H1 (cell line): ENCODE measurements around the gene TSPEAR. TPM values are rescaled to one million over a fixed set of nuclear protein-coding genes. Genes with fewer than 3 reads are reported as not detected.

Experiments
- CBX8 ChIP-seq: fragments of 300-800, 300-1000 bp; sonication (generic); IDR thresholded peaks from 2 replicates; pipeline ENCODE4 v1.7.1; 2016; ENCODE audit warnings: low read depth, low read length, borderline replicate concordance
- NANOG ChIP-seq: IDR thresholded peaks from 2 replicates; pipeline ENCODE4 v1.6.1; 2011; ENCODE audit warnings: low read length, low read depth, mild to moderate bottlenecking, inconsistent platforms; ENCODE audit not compliant: insufficient read depth, poor library complexity, severe bottlenecking
- SRF ChIP-seq: IDR thresholded peaks from 2 replicates; pipeline ENCODE4 v1.6.1; 2011; ENCODE audit warnings: mild to moderate bottlenecking, low read depth, low read length, moderate library complexity
- TEAD4 ChIP-seq: IDR thresholded peaks from 2 replicates; pipeline ENCODE4 v1.6.1; 2012; ENCODE audit warnings: low read depth, low read length, inconsistent platforms, mixed read lengths
- polyA plus RNA-seq, 7 experiments: library from polyadenylated mRNA; depleted of rRNA in 3 of 7; stranded (reverse) in 5 of 7; unstranded in 2 of 7; fragments of >200 nt in 5 of 7; fragments of 200-250 nt in 2 of 7; gene quantifications; 1 replicate in 5 of 7; 2 replicates in 1 of 7; 4 replicates in 1 of 7; pipeline versions ENCODE4 v1.2.1 to v1.2.3, GENCODE V29; 2011 to 2013; ENCODE audit warnings: missing spikeins in 2 of 7, mixed read lengths in 2 of 7
- total RNA-seq: library from RNA; stranded (reverse); fragmentation: NEBNext Ultra II Directional; extraction: Animal tissue kit (Norgen Biotek cat#: 25700); gene quantifications from 2 replicates; pipeline ENCODE4 v1.2.1, GENCODE V29; 2021
- TF ChIP-seq, protein P1 (sequence below): fragments of 300-600 bp; sonication (generic); IDR thresholded peaks from 2 replicates; pipeline ENCODE4 v1.7.1; 2012; ENCODE audit warnings: low read length, moderate library complexity, mild to moderate bottlenecking, inconsistent platforms; ENCODE audit not compliant: insufficient replicate concordance
- TF ChIP-seq, protein P2 (sequence below): IDR thresholded peaks from 2 replicates; pipeline ENCODE4 v1.6.1; 2012; ENCODE audit warnings: inconsistent platforms
- TF ChIP-seq, protein P3 (sequence below): IDR thresholded peaks from 2 replicates; pipeline ENCODE4 v1.6.1; 2012; ENCODE audit warnings: low read length, inconsistent platforms

Gene TSPEAR
- total and polyA plus RNA-seq, 2 of the 8 experiments (the other 6 are each of a cell fraction or from before 2014, with no cell fraction given): 0.58 to 0.89 TPM

DNA sequence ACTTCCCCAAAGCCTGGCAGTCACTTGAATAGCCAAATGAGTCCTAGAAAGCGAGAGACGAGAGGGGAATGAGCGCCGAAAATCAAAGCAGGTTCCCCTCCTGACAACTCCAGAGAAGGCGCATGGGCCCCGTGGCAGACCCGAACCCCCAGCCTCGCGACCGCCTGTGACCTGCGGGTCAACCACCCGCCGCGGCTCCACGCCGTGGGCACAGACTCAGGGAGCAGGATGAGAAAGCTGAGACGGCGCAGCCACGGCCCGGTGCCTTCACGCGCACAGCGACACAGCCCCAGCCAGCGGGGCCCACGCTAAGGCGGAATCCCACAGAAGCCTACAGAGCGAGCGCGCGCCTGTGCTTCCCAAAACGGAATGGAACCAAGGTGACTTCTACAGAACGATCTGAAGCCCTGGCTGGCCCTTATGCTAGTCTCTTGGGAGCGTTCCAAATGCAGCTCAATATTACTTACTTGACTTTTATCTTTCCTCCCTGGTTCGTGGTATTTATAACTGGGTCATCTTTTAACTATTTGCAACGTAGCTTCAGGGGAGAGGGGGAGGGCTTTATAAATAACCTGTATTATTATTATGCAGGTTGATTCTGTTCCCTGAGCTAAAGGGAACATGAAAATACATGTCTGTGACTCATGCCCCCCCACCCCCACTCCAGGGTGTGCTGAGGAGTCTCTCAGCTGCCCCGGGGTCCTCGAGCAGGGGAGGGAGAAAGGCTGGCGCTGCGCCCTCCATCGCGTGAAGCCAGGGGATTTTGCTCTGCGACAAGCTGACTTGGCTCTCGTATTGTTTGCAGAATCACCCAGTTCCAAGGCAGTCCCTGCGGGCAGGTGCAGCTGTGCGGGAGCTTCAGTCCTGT is 1.7 kb downstream of the TSPEAR start (continued):
- TF ChIP-seq, protein P1, sequence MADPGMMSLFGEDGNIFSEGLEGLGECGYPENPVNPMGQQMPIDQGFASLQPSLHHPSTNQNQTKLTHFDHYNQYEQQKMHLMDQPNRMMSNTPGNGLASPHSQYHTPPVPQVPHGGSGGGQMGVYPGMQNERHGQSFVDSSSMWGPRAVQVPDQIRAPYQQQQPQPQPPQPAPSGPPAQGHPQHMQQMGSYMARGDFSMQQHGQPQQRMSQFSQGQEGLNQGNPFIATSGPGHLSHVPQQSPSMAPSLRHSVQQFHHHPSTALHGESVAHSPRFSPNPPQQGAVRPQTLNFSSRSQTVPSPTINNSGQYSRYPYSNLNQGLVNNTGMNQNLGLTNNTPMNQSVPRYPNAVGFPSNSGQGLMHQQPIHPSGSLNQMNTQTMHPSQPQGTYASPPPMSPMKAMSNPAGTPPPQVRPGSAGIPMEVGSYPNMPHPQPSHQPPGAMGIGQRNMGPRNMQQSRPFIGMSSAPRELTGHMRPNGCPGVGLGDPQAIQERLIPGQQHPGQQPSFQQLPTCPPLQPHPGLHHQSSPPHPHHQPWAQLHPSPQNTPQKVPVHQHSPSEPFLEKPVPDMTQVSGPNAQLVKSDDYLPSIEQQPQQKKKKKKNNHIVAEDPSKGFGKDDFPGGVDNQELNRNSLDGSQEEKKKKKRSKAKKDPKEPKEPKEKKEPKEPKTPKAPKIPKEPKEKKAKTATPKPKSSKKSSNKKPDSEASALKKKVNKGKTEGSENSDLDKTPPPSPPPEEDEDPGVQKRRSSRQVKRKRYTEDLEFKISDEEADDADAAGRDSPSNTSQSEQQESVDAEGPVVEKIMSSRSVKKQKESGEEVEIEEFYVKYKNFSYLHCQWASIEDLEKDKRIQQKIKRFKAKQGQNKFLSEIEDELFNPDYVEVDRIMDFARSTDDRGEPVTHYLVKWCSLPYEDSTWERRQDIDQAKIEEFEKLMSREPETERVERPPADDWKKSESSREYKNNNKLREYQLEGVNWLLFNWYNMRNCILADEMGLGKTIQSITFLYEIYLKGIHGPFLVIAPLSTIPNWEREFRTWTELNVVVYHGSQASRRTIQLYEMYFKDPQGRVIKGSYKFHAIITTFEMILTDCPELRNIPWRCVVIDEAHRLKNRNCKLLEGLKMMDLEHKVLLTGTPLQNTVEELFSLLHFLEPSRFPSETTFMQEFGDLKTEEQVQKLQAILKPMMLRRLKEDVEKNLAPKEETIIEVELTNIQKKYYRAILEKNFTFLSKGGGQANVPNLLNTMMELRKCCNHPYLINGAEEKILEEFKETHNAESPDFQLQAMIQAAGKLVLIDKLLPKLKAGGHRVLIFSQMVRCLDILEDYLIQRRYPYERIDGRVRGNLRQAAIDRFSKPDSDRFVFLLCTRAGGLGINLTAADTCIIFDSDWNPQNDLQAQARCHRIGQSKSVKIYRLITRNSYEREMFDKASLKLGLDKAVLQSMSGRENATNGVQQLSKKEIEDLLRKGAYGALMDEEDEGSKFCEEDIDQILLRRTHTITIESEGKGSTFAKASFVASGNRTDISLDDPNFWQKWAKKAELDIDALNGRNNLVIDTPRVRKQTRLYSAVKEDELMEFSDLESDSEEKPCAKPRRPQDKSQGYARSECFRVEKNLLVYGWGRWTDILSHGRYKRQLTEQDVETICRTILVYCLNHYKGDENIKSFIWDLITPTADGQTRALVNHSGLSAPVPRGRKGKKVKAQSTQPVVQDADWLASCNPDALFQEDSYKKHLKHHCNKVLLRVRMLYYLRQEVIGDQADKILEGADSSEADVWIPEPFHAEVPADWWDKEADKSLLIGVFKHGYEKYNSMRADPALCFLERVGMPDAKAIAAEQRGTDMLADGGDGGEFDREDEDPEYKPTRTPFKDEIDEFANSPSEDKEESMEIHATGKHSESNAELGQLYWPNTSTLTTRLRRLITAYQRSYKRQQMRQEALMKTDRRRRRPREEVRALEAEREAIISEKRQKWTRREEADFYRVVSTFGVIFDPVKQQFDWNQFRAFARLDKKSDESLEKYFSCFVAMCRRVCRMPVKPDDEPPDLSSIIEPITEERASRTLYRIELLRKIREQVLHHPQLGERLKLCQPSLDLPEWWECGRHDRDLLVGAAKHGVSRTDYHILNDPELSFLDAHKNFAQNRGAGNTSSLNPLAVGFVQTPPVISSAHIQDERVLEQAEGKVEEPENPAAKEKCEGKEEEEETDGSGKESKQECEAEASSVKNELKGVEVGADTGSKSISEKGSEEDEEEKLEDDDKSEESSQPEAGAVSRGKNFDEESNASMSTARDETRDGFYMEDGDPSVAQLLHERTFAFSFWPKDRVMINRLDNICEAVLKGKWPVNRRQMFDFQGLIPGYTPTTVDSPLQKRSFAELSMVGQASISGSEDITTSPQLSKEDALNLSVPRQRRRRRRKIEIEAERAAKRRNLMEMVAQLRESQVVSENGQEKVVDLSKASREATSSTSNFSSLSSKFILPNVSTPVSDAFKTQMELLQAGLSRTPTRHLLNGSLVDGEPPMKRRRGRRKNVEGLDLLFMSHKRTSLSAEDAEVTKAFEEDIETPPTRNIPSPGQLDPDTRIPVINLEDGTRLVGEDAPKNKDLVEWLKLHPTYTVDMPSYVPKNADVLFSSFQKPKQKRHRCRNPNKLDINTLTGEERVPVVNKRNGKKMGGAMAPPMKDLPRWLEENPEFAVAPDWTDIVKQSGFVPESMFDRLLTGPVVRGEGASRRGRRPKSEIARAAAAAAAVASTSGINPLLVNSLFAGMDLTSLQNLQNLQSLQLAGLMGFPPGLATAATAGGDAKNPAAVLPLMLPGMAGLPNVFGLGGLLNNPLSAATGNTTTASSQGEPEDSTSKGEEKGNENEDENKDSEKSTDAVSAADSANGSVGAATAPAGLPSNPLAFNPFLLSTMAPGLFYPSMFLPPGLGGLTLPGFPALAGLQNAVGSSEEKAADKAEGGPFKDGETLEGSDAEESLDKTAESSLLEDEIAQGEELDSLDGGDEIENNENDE: no peak
- TF ChIP-seq NANOG (no peak), CBX8 (no peak), TEAD4 (no peak), SRF (no peak)
- TF ChIP-seq, protein P2, sequence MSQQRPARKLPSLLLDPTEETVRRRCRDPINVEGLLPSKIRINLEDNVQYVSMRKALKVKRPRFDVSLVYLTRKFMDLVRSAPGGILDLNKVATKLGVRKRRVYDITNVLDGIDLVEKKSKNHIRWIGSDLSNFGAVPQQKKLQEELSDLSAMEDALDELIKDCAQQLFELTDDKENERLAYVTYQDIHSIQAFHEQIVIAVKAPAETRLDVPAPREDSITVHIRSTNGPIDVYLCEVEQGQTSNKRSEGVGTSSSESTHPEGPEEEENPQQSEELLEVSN: no peak
- TF ChIP-seq, protein P3, sequence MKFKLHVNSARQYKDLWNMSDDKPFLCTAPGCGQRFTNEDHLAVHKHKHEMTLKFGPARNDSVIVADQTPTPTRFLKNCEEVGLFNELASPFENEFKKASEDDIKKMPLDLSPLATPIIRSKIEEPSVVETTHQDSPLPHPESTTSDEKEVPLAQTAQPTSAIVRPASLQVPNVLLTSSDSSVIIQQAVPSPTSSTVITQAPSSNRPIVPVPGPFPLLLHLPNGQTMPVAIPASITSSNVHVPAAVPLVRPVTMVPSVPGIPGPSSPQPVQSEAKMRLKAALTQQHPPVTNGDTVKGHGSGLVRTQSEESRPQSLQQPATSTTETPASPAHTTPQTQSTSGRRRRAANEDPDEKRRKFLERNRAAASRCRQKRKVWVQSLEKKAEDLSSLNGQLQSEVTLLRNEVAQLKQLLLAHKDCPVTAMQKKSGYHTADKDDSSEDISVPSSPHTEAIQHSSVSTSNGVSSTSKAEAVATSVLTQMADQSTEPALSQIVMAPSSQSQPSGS: no peak
